WTC11 (cell line): ENCODE results near the gene TRNAU1AP. TPM values are rescaled to one million over a fixed set of nuclear protein-coding genes. Genes with fewer than 3 reads are reported as not detected.
A peak's percentile ranks its signal among the peaks of the same experiment; 100 is the strongest.

Experiments
- ATAC-seq: fragments of 200-7000 bp; cut with Tn5 transposase; 2 replicates; pipeline ENCODE4 v1.10.0; 2021; ENCODE audit warnings: mild to moderate bottlenecking, moderate library complexity
- CTCF ChIA-PET: fragments of 300-600 bp; sonication (Branson Sonifier 250); formaldehyde crosslinking; loops from one replicate; lab custom pipeline; 2021; ENCODE audit warnings: antibody characterized with exemption; lab: Charles Lee
- POLR2A ChIA-PET: fragments of 350-600 bp; sonication (Branson Sonifier 250); formaldehyde crosslinking; loops from one replicate; lab custom pipeline; 2021; ENCODE audit warnings: antibody characterized with exemption; lab: Charles Lee
- DNase-seq: peaks from one replicate; pipeline ENCODE4 v3.0.0; 2021; ENCODE audit warnings: low spot score
- H3K27ac Mint-ChIP-seq: 2 replicates; pipeline ENCODE4 v1.8.0; 2021; ENCODE audit warnings: mixed read lengths
- H3K27me3 Mint-ChIP-seq: 2 replicates; pipeline ENCODE4 v1.8.0; 2021; ENCODE audit warnings: low read depth, mild to moderate bottlenecking, moderate library complexity, mixed read lengths
- H3K36me3 Mint-ChIP-seq: 2 replicates; pipeline ENCODE4 v1.8.0; 2021; ENCODE audit warnings: mixed read lengths
- H3K4me1 Mint-ChIP-seq: 2 replicates; pipeline ENCODE4 v1.8.0; 2022; ENCODE audit warnings: mixed read lengths
- H3K4me3 Mint-ChIP-seq: 2 replicates; pipeline ENCODE4 v1.8.0; 2021; ENCODE audit warnings: mild to moderate bottlenecking, moderate library complexity, mixed read lengths
- H3K9me3 Mint-ChIP-seq: 2 replicates; pipeline ENCODE4 v1.8.0; 2021; ENCODE audit warnings: mixed read lengths
- CBFB ChIP-seq: sonication (generic); formaldehyde crosslinking; IDR thresholded peaks from 2 replicates; pipeline ENCODE4 v1.8.1; 2022; ENCODE audit warnings: mild to moderate bottlenecking, low read depth, missing genetic modification reagents
- CDX4 ChIP-seq: fragments of 250-450 bp; sonication (Bioruptor Pico); IDR thresholded peaks from 2 replicates; pipeline ENCODE4 v1.9.0; 2021; ENCODE audit warnings: moderate library complexity, mild to moderate bottlenecking, inconsistent platforms, borderline replicate concordance
- ESRRA ChIP-seq: sonication (generic); formaldehyde crosslinking; IDR thresholded peaks from 2 replicates; pipeline ENCODE4 v1.8.1; 2022; ENCODE audit warnings: mild to moderate bottlenecking, missing genetic modification reagents, borderline replicate concordance
- FOXP1 ChIP-seq: sonication (generic); formaldehyde crosslinking; IDR thresholded peaks from 2 replicates; pipeline ENCODE4 v1.8.0; 2022; ENCODE audit warnings: missing genetic modification reagents, mild to moderate bottlenecking, moderate library complexity, borderline replicate concordance
- GRHL2 ChIP-seq: fragments of 250-450 bp; sonication (Bioruptor Pico); IDR thresholded peaks from 2 replicates; pipeline ENCODE4 v1.8.0; 2022; ENCODE audit warnings: mild to moderate bottlenecking, moderate library complexity; ENCODE audit not compliant: insufficient replicate concordance, severe bottlenecking
- IRF2 ChIP-seq: sonication (generic); formaldehyde crosslinking; IDR thresholded peaks from 2 replicates; pipeline ENCODE4 v1.8.0; 2022; ENCODE audit warnings: low read depth, missing genetic modification reagents, borderline replicate concordance
- ZNF219 ChIP-seq: sonication (generic); formaldehyde crosslinking; IDR thresholded peaks from 2 replicates; pipeline ENCODE4 v1.8.0; 2023; ENCODE audit warnings: missing genetic modification reagents, mild to moderate bottlenecking, borderline replicate concordance
- ZNF423 ChIP-seq: fragments of 250-450 bp; sonication (Bioruptor Pico); IDR thresholded peaks from 2 replicates; pipeline ENCODE4 v2.1.2; 2022; ENCODE audit warnings: mild to moderate bottlenecking, moderate library complexity
- ZNF671 ChIP-seq: fragments of 250-450 bp; sonication (Bioruptor Pico); IDR thresholded peaks from 2 replicates; pipeline ENCODE4 v1.8.0; 2021; ENCODE audit warnings: mild to moderate bottlenecking
- total RNA-seq: library from RNA; stranded (reverse); gene quantifications from 3 replicates; pipeline ENCODE4 v1.2.3, GENCODE V29; 2021
- TF ChIP-seq, protein P1 (sequence below): sonication (generic); formaldehyde crosslinking; IDR thresholded peaks from 2 replicates; pipeline ENCODE4 v1.8.0; 2023; ENCODE audit warnings: mild to moderate bottlenecking, missing genetic modification reagents
- TF ChIP-seq, protein P2 (sequence below): fragments of 250-450 bp; sonication (Bioruptor Pico); IDR thresholded peaks from 2 replicates; pipeline ENCODE4 v1.8.0; 2021; ENCODE audit warnings: mild to moderate bottlenecking
- TF ChIP-seq, protein P3 (sequence below): fragments of 250-450 bp; sonication (Bioruptor Pico); IDR thresholded peaks from 2 replicates; pipeline ENCODE4 v1.9.0; 2021; ENCODE audit warnings: mild to moderate bottlenecking, borderline replicate concordance
- TF ChIP-seq, protein P4 (sequence below): fragments of 250-450 bp; sonication (Bioruptor Pico); IDR thresholded peaks from 2 replicates; pipeline ENCODE4 v1.9.0; 2021; ENCODE audit warnings: mild to moderate bottlenecking
- TF ChIP-seq, protein P5 (sequence below): sonication (generic); formaldehyde crosslinking; IDR thresholded peaks from 2 replicates; pipeline ENCODE4 v1.8.0; 2022; ENCODE audit warnings: mild to moderate bottlenecking, missing genetic modification reagents

Gene TRNAU1AP
- total RNA-seq, 1 experiment from 2014 or later, result 30.4 TPM

DNA sequence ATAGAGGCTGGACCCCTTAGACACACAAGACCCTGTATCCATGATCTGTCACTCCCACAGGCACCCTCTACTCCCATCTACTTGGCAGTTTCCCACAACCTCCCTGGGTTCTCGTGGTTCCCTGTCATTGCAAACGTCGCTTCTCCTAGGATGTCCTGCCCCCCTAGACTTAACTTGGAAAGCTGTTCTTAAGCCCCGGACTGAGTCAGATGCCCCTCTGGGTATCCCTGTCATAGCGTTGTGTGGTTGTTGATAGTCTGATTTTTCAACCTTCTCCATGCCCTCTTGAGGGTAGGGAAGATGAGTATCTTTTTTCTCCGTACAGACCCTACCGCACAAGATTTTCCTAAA is 35.3 kb upstream of the TRNAU1AP start:
- Mint-ChIP-seq H3K27me3 (no peaks in the 10 kb centered on the region), H3K36me3 (peaks cover 23% of the 10 kb centered on the region)

DNA sequence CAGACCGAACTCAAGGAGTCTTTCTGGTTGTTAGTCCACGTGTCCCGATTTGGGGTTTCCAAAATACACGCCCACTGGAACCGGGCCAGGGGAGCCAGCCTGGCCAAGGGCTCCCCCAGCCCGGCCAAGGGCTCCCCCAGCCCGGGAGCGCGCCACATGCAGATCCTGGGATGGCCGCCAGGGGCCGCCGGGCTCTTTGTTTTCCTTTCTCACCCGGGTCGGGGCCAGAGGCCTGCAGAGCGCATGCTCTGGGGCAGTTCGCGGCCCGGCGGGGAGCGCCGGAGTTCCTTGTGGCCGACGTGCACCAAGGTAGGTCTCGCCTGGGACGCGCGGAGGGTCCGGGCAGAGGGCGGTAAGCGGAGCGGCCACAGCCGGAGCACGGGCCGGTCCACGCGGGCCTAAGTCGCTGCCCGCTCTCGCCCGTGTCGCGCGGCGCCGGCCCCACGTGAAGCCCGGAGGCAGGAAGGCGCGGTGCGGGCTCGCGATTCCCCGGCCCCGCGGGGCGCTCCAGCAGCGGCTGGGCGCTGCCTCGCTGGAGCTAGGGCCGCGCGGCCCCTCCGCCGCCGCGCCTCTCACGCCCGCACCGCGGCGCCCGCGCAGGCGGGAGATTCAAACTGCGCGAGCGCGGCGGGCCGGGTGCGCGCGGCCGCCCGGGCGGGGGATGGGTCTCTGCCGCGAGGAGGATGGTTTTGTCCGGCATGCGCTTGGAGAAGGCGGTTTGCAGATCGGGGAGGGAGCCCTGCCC is 34.7 kb upstream of the TRNAU1AP start:
- Mint-ChIP-seq H3K4me3 (peak overlapping the region; percentile 80), H3K9me3 (no peaks in the 10 kb centered on the region), H3K36me3 (peaks cover 18% of the 10 kb centered on the region), H3K27me3 (no peaks in the 10 kb centered on the region), H3K4me1 (peaks cover 44% of the 10 kb centered on the region), H3K27ac (peak overlapping the region; percentile 87)
- ATAC-seq, result peak; percentile 40
- ChIA-PET CTCF (interaction anchor here (0.8 to 1.5 kb wide), 4 partner anchors 35 to 359 kb away, joined by 3 to 6 read pairs (median 4); partner anchors contain the start of genes TRNAU1AP and YTHDF2), POLR2A (interaction anchor here (0.6 to 3.2 kb wide), 7 partner anchors 11 to 80 kb away, joined by 3 to 22 read pairs (median 5); partner anchors contain the start of gene TRNAU1AP)
- DNase-seq, result peak; percentile 96
- TF ChIP-seq CBFB (CRISPR knock-in tag) (peak; percentile 48; the same call in 1 of the 2 replicates), GRHL2 (no peak), ESRRA (CRISPR knock-in tag) (no peak), ZNF423 (CRISPR knock-in tag) (peak; percentile 22; the same call in 1 of the 2 replicates), ZNF219 (CRISPR knock-in tag) (peak; percentile 72; the same call in 1 of the 2 replicates), FOXP1 (CRISPR knock-in tag) (peak; percentile 96)
- TF ChIP-seq, protein P1, sequence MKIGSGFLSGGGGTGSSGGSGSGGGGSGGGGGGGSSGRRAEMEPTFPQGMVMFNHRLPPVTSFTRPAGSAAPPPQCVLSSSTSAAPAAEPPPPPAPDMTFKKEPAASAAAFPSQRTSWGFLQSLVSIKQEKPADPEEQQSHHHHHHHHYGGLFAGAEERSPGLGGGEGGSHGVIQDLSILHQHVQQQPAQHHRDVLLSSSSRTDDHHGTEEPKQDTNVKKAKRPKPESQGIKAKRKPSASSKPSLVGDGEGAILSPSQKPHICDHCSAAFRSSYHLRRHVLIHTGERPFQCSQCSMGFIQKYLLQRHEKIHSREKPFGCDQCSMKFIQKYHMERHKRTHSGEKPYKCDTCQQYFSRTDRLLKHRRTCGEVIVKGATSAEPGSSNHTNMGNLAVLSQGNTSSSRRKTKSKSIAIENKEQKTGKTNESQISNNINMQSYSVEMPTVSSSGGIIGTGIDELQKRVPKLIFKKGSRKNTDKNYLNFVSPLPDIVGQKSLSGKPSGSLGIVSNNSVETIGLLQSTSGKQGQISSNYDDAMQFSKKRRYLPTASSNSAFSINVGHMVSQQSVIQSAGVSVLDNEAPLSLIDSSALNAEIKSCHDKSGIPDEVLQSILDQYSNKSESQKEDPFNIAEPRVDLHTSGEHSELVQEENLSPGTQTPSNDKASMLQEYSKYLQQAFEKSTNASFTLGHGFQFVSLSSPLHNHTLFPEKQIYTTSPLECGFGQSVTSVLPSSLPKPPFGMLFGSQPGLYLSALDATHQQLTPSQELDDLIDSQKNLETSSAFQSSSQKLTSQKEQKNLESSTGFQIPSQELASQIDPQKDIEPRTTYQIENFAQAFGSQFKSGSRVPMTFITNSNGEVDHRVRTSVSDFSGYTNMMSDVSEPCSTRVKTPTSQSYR (CRISPR knock-in tag), result no peak
- TF ChIP-seq, protein P2, sequence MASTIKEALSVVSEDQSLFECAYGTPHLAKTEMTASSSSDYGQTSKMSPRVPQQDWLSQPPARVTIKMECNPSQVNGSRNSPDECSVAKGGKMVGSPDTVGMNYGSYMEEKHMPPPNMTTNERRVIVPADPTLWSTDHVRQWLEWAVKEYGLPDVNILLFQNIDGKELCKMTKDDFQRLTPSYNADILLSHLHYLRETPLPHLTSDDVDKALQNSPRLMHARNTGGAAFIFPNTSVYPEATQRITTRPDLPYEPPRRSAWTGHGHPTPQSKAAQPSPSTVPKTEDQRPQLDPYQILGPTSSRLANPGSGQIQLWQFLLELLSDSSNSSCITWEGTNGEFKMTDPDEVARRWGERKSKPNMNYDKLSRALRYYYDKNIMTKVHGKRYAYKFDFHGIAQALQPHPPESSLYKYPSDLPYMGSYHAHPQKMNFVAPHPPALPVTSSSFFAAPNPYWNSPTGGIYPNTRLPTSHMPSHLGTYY (CRISPR knock-in tag), result no peak
- TF ChIP-seq, protein P3, sequence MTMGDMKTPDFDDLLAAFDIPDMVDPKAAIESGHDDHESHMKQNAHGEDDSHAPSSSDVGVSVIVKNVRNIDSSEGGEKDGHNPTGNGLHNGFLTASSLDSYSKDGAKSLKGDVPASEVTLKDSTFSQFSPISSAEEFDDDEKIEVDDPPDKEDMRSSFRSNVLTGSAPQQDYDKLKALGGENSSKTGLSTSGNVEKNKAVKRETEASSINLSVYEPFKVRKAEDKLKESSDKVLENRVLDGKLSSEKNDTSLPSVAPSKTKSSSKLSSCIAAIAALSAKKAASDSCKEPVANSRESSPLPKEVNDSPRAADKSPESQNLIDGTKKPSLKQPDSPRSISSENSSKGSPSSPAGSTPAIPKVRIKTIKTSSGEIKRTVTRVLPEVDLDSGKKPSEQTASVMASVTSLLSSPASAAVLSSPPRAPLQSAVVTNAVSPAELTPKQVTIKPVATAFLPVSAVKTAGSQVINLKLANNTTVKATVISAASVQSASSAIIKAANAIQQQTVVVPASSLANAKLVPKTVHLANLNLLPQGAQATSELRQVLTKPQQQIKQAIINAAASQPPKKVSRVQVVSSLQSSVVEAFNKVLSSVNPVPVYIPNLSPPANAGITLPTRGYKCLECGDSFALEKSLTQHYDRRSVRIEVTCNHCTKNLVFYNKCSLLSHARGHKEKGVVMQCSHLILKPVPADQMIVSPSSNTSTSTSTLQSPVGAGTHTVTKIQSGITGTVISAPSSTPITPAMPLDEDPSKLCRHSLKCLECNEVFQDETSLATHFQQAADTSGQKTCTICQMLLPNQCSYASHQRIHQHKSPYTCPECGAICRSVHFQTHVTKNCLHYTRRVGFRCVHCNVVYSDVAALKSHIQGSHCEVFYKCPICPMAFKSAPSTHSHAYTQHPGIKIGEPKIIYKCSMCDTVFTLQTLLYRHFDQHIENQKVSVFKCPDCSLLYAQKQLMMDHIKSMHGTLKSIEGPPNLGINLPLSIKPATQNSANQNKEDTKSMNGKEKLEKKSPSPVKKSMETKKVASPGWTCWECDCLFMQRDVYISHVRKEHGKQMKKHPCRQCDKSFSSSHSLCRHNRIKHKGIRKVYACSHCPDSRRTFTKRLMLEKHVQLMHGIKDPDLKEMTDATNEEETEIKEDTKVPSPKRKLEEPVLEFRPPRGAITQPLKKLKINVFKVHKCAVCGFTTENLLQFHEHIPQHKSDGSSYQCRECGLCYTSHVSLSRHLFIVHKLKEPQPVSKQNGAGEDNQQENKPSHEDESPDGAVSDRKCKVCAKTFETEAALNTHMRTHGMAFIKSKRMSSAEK (CRISPR knock-in tag), result no peak

More for the DNA sequence above, 35.3 kb upstream of the TRNAU1AP start:
- H3K4me1 Mint-ChIP-seq, result peaks cover 42% of the 10 kb centered on the region
- ATAC-seq (peak; percentile 0; the same call in 1 of the 2 replicates), DNase-seq (no peak)
- CTCF ChIA-PET, result interaction anchor here (0.7 to 1.5 kb wide), 5 partner anchors 36 to 360 kb away, joined by 3 to 6 read pairs (median 5); partner anchors contain the start of genes RAB42, TRNAU1AP and YTHDF2
- POLR2A ChIA-PET, result no interaction called here
- no peak for TF ChIP-seq IRF2 (CRISPR knock-in tag)
- TF ChIP-seq, protein P4, sequence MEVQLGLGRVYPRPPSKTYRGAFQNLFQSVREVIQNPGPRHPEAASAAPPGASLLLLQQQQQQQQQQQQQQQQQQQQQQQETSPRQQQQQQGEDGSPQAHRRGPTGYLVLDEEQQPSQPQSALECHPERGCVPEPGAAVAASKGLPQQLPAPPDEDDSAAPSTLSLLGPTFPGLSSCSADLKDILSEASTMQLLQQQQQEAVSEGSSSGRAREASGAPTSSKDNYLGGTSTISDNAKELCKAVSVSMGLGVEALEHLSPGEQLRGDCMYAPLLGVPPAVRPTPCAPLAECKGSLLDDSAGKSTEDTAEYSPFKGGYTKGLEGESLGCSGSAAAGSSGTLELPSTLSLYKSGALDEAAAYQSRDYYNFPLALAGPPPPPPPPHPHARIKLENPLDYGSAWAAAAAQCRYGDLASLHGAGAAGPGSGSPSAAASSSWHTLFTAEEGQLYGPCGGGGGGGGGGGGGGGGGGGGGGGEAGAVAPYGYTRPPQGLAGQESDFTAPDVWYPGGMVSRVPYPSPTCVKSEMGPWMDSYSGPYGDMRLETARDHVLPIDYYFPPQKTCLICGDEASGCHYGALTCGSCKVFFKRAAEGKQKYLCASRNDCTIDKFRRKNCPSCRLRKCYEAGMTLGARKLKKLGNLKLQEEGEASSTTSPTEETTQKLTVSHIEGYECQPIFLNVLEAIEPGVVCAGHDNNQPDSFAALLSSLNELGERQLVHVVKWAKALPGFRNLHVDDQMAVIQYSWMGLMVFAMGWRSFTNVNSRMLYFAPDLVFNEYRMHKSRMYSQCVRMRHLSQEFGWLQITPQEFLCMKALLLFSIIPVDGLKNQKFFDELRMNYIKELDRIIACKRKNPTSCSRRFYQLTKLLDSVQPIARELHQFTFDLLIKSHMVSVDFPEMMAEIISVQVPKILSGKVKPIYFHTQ (CRISPR knock-in tag), result peak; percentile 43; the same call in 1 of the 2 replicates
- TF ChIP-seq, protein P5, sequence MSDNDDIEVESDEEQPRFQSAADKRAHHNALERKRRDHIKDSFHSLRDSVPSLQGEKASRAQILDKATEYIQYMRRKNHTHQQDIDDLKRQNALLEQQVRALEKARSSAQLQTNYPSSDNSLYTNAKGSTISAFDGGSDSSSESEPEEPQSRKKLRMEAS (CRISPR knock-in tag), result no peak
- TF ChIP-seq ZNF671 (CRISPR knock-in tag), result 0 out of 2 replicates have a peak, but pooled peaks have one; percentile 19
- no peak for TF ChIP-seq CDX4 (CRISPR knock-in tag)
- peak overlapping the region; percentile 87 for H3K27ac Mint-ChIP-seq
- H3K4me3 Mint-ChIP-seq, result peak overlapping the region; percentile 70
- no peaks in the 10 kb centered on the region for H3K9me3 Mint-ChIP-seq
